Body of pancreas (tissue), 4 donors: Measurements from ENCODE around the gene VPS18.

Source experiments
- CTCF ChIP-seq, 7 experiments: fragments of 450-650 bp in 4 of 7; fragments of 200-600 bp in 3 of 7; sonication (generic) in 3 of 7; IDR thresholded peaks; one replicate each; pipeline ENCODE4 v1.5.1; 2016 to 2019; ENCODE audit warnings: antibody characterized with exemption in 7 of 7
- POLR2A ChIP-seq, 3 donors: fragments of 450-650 bp; IDR thresholded peaks; one replicate each; pipeline ENCODE4 v1.6.1; 2016; ENCODE audit warnings: antibody characterized with exemption in 3 of 3, mild to moderate bottlenecking in 2 of 3

- no peak for TF ChIP-seq POLR2A (IDR thresholded peaks at IDR 0.05)
- no peak for TF ChIP-seq CTCF (IDR thresholded peaks at IDR 0.05)
Measured at GRCh38 chr15:40911141-40911540, 16.9 kb downstream of the VPS18 start.
